Measurements from ENCODE around the gene PRMT5. TPM values are rescaled to one million over a fixed set of nuclear protein-coding genes. Genes with fewer than 3 reads are reported as not detected.

The PRMT5 gene
- total RNA-seq, 1 experiment from 2014 or later = 116 TPM

DNA sequence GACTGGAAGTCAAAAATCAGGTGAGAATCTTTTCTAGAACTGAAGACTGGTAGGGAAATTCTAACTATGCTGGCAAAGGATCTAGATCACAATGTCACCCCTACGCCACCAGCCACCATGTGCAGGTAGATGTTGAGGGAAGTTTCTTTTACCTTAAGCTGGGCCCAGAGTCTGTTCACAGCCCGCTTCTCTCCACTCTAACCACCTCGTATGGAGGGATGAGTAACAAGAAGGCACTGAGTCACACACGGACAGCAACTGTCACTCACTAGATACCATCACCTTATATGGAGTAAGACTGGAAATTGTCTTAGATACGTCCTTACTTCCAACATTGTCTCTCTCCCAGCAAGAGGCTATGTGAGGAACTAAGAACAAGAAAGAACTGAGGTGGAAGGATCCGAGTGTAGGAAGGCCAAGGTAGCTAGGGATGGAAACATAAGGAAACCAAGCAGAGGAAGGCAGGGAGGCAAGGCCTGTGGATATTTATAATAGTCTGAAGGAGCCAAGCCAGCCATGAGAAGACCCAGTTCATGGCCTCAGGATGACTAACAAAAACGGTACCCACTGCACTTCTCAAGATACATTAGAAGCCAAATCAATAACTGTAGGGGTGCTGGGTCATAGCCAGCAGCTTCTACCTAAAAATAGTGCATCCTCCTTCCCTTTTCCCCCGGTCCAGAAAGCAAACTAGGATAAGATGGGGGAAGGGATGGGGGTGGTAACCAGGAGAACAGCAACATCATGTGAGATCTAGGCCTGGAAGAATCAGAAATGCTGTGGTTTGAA, 30.7 kb downstream of the PRMT5 start:
- Histone ChIP-seq H3K9ac (ENCODE audit: low read length) (no peak overlapping the region), H3K27ac (ENCODE audit: low read length) (no peak overlapping the region), H3K27me3 (ENCODE audit: low read length) (no peaks in the 10 kb centered on the region)

DNA sequence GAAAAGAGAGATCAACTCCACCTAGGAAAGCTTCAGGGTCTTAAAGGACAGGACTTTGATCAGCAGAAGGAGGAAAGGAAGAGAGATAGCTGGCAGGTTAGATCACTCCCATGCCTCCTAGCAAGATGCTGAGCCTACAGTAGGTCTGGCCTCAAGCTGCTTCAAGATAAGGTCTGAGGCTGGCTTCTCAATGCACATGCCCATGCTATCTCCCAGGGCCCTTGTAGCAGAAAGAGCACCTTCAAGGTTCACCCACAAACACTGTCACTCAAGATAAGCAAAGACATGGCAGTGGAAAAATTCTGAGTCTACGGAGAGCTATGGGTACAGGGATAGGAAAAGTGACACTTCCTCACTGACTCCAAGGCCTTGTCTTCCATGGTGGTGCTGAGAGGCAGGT, 31.8 kb downstream of the PRMT5 start:
- Histone ChIP-seq H3K4me3 (ENCODE audit: low read length) (no peak overlapping the region), H3K36me3 (ENCODE audit: insufficient read depth, low read length) (peaks cover 12% of the 10 kb centered on the region; the same call in 1 of the 2 replicates), H2AFZ (ENCODE audit: low read length) (no peak overlapping the region), H3K79me2 (ENCODE audit: low read length) (no peaks in the 10 kb centered on the region), H3K9me3 (ENCODE audit: low read length) (no peaks in the 10 kb centered on the region), H3K9me2 (replicated peaks; ENCODE audit: insufficient read depth, low read length) (no peaks in the 10 kb centered on the region), H4K20me1 (ENCODE audit: insufficient read depth, low read depth, low read length) (no peaks in the 10 kb centered on the region; the same call in 1 of the 2 replicates), H3K4me1 (ENCODE audit: low read length) (peaks cover 22% of the 10 kb centered on the region), H3K9ac (ENCODE audit: low read length) (no peak overlapping the region), H3K27me3 (ENCODE audit: low read length) (no peaks in the 10 kb centered on the region), H3K4me2 (ENCODE audit: low read depth, low read length, poor library complexity, severe bottlenecking) (no peak overlapping the region), H3K27ac (ENCODE audit: low read length) (no peak overlapping the region)
- no peak for DNase-seq

More for the DNA sequence above, 30.7 kb downstream of the PRMT5 start:
- no peak for DNase-seq
- H3K9me2 ChIP-seq (replicated peaks; ENCODE audit: insufficient read depth, low read length) = no peaks in the 10 kb centered on the region
- H3K4me1 ChIP-seq (ENCODE audit: low read length) = peaks cover 11% of the 10 kb centered on the region
- no peak overlapping the region for H2AFZ ChIP-seq (ENCODE audit: low read length)
- H4K20me1 ChIP-seq (ENCODE audit: insufficient read depth, low read depth, low read length) = no peaks in the 10 kb centered on the region; the same call in 1 of the 2 replicates
- no peaks in the 10 kb centered on the region for H3K9me3 ChIP-seq (ENCODE audit: low read length)
- H3K36me3 ChIP-seq (ENCODE audit: insufficient read depth, low read length) = peaks cover 19% of the 10 kb centered on the region
- H3K79me2 ChIP-seq (ENCODE audit: low read length) = no peaks in the 10 kb centered on the region
- no peak overlapping the region for H3K4me3 ChIP-seq (ENCODE audit: low read length)
- H3K4me2 ChIP-seq (ENCODE audit: low read depth, low read length, poor library complexity, severe bottlenecking) = no peak overlapping the region

- Histone ChIP-seq H3K9me2 (replicated peaks; ENCODE audit: insufficient read depth, low read length) (no peaks in the 10 kb centered on the region), H3K4me2 (ENCODE audit: low read depth, low read length, poor library complexity, severe bottlenecking) (no peak overlapping the region), H3K4me1 (ENCODE audit: low read length) (peaks cover 25% of the 10 kb centered on the region), H3K27me3 (ENCODE audit: low read length) (no peaks in the 10 kb centered on the region), H3K27ac (ENCODE audit: low read length) (no peak overlapping the region), H3K36me3 (ENCODE audit: insufficient read depth, low read length) (peaks cover 7% of the 10 kb centered on the region; the same call in 1 of the 2 replicates), H3K9me3 (ENCODE audit: low read length) (no peaks in the 10 kb centered on the region), H3K79me2 (ENCODE audit: low read length) (no peaks in the 10 kb centered on the region), H3K4me3 (ENCODE audit: low read length) (no peak overlapping the region), H3K9ac (ENCODE audit: low read length) (no peak overlapping the region), H4K20me1 (ENCODE audit: insufficient read depth, low read depth, low read length) (no peaks in the 10 kb centered on the region; the same call in 1 of the 2 replicates), H2AFZ (ENCODE audit: low read length) (no peak overlapping the region)
- DNase-seq = no peak
Measured at GRCh38 chr14:22896760-22897159, 32.4 kb downstream of the PRMT5 start.

DNA sequence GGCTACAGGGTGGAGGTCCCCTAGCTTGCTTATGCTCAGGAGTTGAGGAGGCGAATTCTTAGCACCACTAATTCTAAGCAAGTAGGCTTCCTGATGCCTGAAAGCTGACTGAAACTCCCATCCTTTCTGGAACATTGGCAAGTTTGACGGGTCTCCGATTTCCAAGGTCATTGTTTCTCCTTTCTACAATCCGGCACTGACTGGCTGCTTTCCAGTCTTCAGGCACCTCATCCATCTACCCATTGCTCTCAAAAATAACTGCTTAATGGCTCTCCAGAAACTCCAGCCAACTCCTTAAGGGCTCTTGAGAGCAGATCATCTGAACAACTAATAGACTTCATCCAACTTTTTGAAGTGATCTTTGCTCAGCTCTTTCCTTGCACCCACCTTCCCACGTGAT, 32.8 kb downstream of the PRMT5 start:
- 0 out of 2 replicates have a peak, but pooled peaks cover 6% of the 10 kb centered on the region for H3K36me3 ChIP-seq (ENCODE audit: insufficient read depth, low read length)
- no peak overlapping the region for H3K4me2 ChIP-seq (ENCODE audit: low read depth, low read length, poor library complexity, severe bottlenecking)

DNA sequence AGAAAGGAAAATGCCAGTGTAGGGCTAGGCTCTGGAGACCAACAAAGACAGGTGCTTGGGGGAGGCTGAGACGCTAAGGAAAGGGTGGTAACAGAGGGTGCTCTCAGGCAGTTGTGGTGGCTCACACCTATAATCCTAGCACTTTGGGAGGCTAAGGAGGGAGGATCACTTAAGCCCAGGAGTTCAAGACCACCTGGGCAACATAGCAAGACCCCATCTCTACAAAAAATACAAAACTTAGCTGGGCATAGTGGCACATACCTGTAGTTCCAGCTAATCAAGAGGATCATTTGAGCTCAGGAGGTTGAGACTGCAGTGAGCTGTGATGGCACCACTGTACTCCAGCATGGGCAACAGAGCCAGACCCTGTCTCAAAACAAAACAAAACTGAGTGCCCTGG, 33.8 kb downstream of the PRMT5 start:
- Histone ChIP-seq H4K20me1 (ENCODE audit: insufficient read depth, low read depth, low read length) (no peaks in the 10 kb centered on the region; the same call in 1 of the 2 replicates), H3K4me2 (ENCODE audit: low read depth, low read length, poor library complexity, severe bottlenecking) (no peak overlapping the region), H3K36me3 (ENCODE audit: insufficient read depth, low read length) (no peaks in the 10 kb centered on the region), H3K9me2 (replicated peaks; ENCODE audit: insufficient read depth, low read length) (no peaks in the 10 kb centered on the region), H3K79me2 (ENCODE audit: low read length) (no peaks in the 10 kb centered on the region), H3K4me3 (ENCODE audit: low read length) (no peak overlapping the region), H3K9ac (ENCODE audit: low read length) (no peak overlapping the region), H3K9me3 (ENCODE audit: low read length) (no peaks in the 10 kb centered on the region), H3K4me1 (ENCODE audit: low read length) (peaks cover 28% of the 10 kb centered on the region), H3K27ac (ENCODE audit: low read length) (no peak overlapping the region), H2AFZ (ENCODE audit: low read length) (no peak overlapping the region), H3K27me3 (ENCODE audit: low read length) (no peaks in the 10 kb centered on the region)
- no peak for DNase-seq

More for the DNA sequence above, 32.8 kb downstream of the PRMT5 start:
- H3K4me1 ChIP-seq (ENCODE audit: low read length) = peaks cover 25% of the 10 kb centered on the region
- no peaks in the 10 kb centered on the region; the same call in 1 of the 2 replicates for H4K20me1 ChIP-seq (ENCODE audit: insufficient read depth, low read depth, low read length)
- no peaks in the 10 kb centered on the region for H3K9me3 ChIP-seq (ENCODE audit: low read length)
- H3K9me2 ChIP-seq (replicated peaks; ENCODE audit: insufficient read depth, low read length) = no peaks in the 10 kb centered on the region
- H3K27ac ChIP-seq (ENCODE audit: low read length) = no peak overlapping the region
- DNase-seq = no peak
- H2AFZ ChIP-seq (ENCODE audit: low read length) = no peak overlapping the region
- H3K4me3 ChIP-seq (ENCODE audit: low read length) = no peak overlapping the region
- no peaks in the 10 kb centered on the region for H3K27me3 ChIP-seq (ENCODE audit: low read length)
- no peak overlapping the region for H3K9ac ChIP-seq (ENCODE audit: low read length)
- H3K79me2 ChIP-seq (ENCODE audit: low read length) = no peaks in the 10 kb centered on the region

GRCh38 chr14:22893706-22894105, 35.5 kb downstream of the PRMT5 start:
- Histone ChIP-seq H3K36me3 (ENCODE audit: insufficient read depth, low read length) (no peaks in the 10 kb centered on the region), H2AFZ (ENCODE audit: low read length) (no peak overlapping the region), H3K79me2 (ENCODE audit: low read length) (no peaks in the 10 kb centered on the region), H3K9ac (ENCODE audit: low read length) (peak overlapping the region; percentile 33), H3K4me1 (ENCODE audit: low read length) (peaks cover 40% of the 10 kb centered on the region), H3K9me2 (replicated peaks; ENCODE audit: insufficient read depth, low read length) (no peaks in the 10 kb centered on the region), H3K27me3 (ENCODE audit: low read length) (no peaks in the 10 kb centered on the region), H4K20me1 (ENCODE audit: insufficient read depth, low read depth, low read length) (no peaks in the 10 kb centered on the region), H3K4me2 (ENCODE audit: low read depth, low read length, poor library complexity, severe bottlenecking) (peak overlapping the region; percentile 50), H3K9me3 (ENCODE audit: low read length) (no peaks in the 10 kb centered on the region), H3K27ac (ENCODE audit: low read length) (peak overlapping the region; percentile 38), H3K4me3 (ENCODE audit: low read length) (peak overlapping the region; percentile 12; the same call in 1 of the 2 replicates)
- peak; percentile 85 for DNase-seq

DNA sequence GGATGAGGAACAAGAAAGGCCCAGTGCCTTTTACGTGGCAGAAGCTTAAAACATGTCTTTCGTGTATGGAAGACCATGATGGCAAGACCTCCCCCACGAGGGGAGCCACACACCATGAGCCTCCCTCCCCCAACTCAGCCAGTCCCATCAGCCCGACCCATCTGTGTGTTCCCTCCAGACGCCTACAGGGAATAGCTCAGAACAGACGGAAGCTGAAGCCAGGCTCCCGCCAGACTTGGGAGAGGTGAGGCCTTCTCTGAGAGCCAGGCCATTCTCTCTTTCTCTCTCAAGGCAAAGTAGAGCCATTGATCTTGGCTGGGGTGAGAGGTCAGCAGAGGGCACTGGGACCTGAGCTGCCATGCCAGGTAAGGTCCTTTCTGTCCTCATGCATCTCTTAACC, 36.7 kb downstream of the PRMT5 start:
- Histone ChIP-seq H3K4me1 (ENCODE audit: low read length) (peaks cover 52% of the 10 kb centered on the region), H3K4me3 (ENCODE audit: low read length) (no peak overlapping the region), H3K4me2 (ENCODE audit: low read depth, low read length, poor library complexity, severe bottlenecking) (peak overlapping the region; percentile 50), H3K36me3 (ENCODE audit: insufficient read depth, low read length) (no peaks in the 10 kb centered on the region), H3K27ac (ENCODE audit: low read length) (no peak overlapping the region), H3K27me3 (ENCODE audit: low read length) (no peaks in the 10 kb centered on the region), H2AFZ (ENCODE audit: low read length) (no peak overlapping the region), H4K20me1 (ENCODE audit: insufficient read depth, low read depth, low read length) (no peaks in the 10 kb centered on the region), H3K9ac (ENCODE audit: low read length) (no peak overlapping the region), H3K9me3 (ENCODE audit: low read length) (no peaks in the 10 kb centered on the region), H3K79me2 (ENCODE audit: low read length) (no peaks in the 10 kb centered on the region), H3K9me2 (replicated peaks; ENCODE audit: insufficient read depth, low read length) (no peaks in the 10 kb centered on the region)
- no peak for DNase-seq

DNA sequence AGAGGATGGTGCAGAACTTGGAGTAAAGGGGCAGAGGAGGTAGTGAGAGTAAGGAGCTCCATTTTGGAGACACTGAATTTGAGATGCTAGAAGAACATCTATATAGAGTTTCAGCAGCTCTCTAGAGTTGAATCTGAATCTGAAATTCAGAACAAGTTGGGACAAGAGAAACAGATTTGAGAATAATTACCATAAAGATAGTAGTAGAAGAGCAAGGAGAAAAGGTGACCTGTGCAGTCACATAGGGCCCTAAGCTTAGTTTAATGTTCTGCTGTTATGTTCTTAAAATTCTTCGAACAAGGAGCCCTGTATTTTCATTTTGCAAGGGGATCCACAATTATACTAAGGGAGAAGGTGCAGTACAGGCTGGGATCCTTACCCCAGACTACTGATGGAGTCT, 38.8 kb downstream of the PRMT5 start:
- Histone ChIP-seq H4K20me1 (ENCODE audit: insufficient read depth, low read depth, low read length) (no peaks in the 10 kb centered on the region), H3K79me2 (ENCODE audit: low read length) (no peaks in the 10 kb centered on the region), H3K36me3 (ENCODE audit: insufficient read depth, low read length) (no peaks in the 10 kb centered on the region), H3K9me3 (ENCODE audit: low read length) (no peaks in the 10 kb centered on the region), H2AFZ (ENCODE audit: low read length) (no peak overlapping the region), H3K27me3 (ENCODE audit: low read length) (peaks cover 4% of the 10 kb centered on the region; the same call in 1 of the 2 replicates), H3K4me2 (ENCODE audit: low read depth, low read length, poor library complexity, severe bottlenecking) (no peak overlapping the region), H3K4me1 (ENCODE audit: low read length) (peaks cover 73% of the 10 kb centered on the region), H3K27ac (ENCODE audit: low read length) (no peak overlapping the region), H3K4me3 (ENCODE audit: low read length) (no peak overlapping the region), H3K9me2 (replicated peaks; ENCODE audit: insufficient read depth, low read length) (no peaks in the 10 kb centered on the region), H3K9ac (ENCODE audit: low read length) (no peak overlapping the region)
- DNase-seq = no peak
